Measurements from ENCODE around the gene TEX264.

The TEX264 gene

GRCh38 chr3:51686512-51687215, 15.6 kb downstream of the TEX264 start:
- Histone ChIP-seq H3K4me3 (ENCODE audit: insufficient read length, low read depth) (no peak overlapping the region), H3K9me3 (ENCODE audit: insufficient read depth, low read length) (no peaks in the 10 kb centered on the region), H3K9ac (ENCODE audit: insufficient read length, low read depth) (no peak overlapping the region), H3K27me3 (ENCODE audit: insufficient read depth, insufficient read length) (no peaks in the 10 kb centered on the region), H3K4me1 (ENCODE audit: insufficient read depth, insufficient read length) (peaks cover 40% of the 10 kb centered on the region), H3K36me3 (ENCODE audit: insufficient read depth, insufficient read length, low read length) (peaks cover 42% of the 10 kb centered on the region)
- no peak for DNase-seq (ENCODE audit: low read depth, low spot score)
- TF ChIP-seq ZNF274 (IDR thresholded peaks at IDR 0.05; ENCODE audit: low read depth, low read length) (no peak), YY1 (IDR thresholded peaks at IDR 0.05; ENCODE audit: insufficient read depth, insufficient read length) (no peak), SUZ12 (IDR thresholded peaks at IDR 0.05; ENCODE audit: extremely low read depth, insufficient read depth, insufficient read length) (no peak)

GRCh38 chr3:51687431-51688205, 16.6 kb downstream of the TEX264 start:
- H3K36me3 ChIP-seq (ENCODE audit: insufficient read depth, insufficient read length, low read length), result peaks cover 42% of the 10 kb centered on the region

GRCh38 chr3:51688206-51688600, 17.2 kb downstream of the TEX264 start:
- Histone ChIP-seq H3K9ac (ENCODE audit: insufficient read length, low read depth) (no peak overlapping the region), H3K36me3 (ENCODE audit: insufficient read depth, insufficient read length, low read length) (peaks cover 42% of the 10 kb centered on the region)
- TF ChIP-seq SUZ12 (IDR thresholded peaks at IDR 0.05; ENCODE audit: extremely low read depth, insufficient read depth, insufficient read length) (no peak), ZNF274 (IDR thresholded peaks at IDR 0.05; ENCODE audit: low read depth, low read length) (no peak)

More at GRCh38 chr3:51687431-51688205, 16.6 kb downstream of the TEX264 start:
- TF ChIP-seq SUZ12 (IDR thresholded peaks at IDR 0.05; ENCODE audit: extremely low read depth, insufficient read depth, insufficient read length), result no peak
- no peak for TF ChIP-seq YY1 (IDR thresholded peaks at IDR 0.05; ENCODE audit: insufficient read depth, insufficient read length)
- no peak for TF ChIP-seq ZNF274 (IDR thresholded peaks at IDR 0.05; ENCODE audit: low read depth, low read length)
- Histone ChIP-seq H3K4me3 (ENCODE audit: insufficient read length, low read depth) (no peak overlapping the region), H3K9me3 (ENCODE audit: insufficient read depth, low read length) (no peaks in the 10 kb centered on the region), H3K9ac (ENCODE audit: insufficient read length, low read depth) (no peak overlapping the region), H3K27me3 (ENCODE audit: insufficient read depth, insufficient read length) (no peaks in the 10 kb centered on the region), H3K4me1 (ENCODE audit: insufficient read depth, insufficient read length) (peaks cover 45% of the 10 kb centered on the region)
- DNase-seq (ENCODE audit: low read depth, low spot score), result no peak

GRCh38 chr3:51691021-51691420, 20.0 kb downstream of the TEX264 start:
- peaks cover 47% of the 10 kb centered on the region for H3K4me1 ChIP-seq (ENCODE audit: insufficient read depth, insufficient read length)
- H3K4me3 ChIP-seq (ENCODE audit: insufficient read length, low read depth), result no peak overlapping the region
- DNase-seq (ENCODE audit: low read depth, low spot score), result no peak
- H3K27me3 ChIP-seq (ENCODE audit: insufficient read depth, insufficient read length), result no peaks in the 10 kb centered on the region
- H3K9me3 ChIP-seq (ENCODE audit: insufficient read depth, low read length), result no peaks in the 10 kb centered on the region
- H3K36me3 ChIP-seq (ENCODE audit: insufficient read depth, insufficient read length, low read length), result peaks cover 22% of the 10 kb centered on the region
- no peak overlapping the region for H3K9ac ChIP-seq (ENCODE audit: insufficient read length, low read depth)
- TF ChIP-seq YY1 (IDR thresholded peaks at IDR 0.05; ENCODE audit: insufficient read depth, insufficient read length), result no peak
- no peak for TF ChIP-seq SUZ12 (IDR thresholded peaks at IDR 0.05; ENCODE audit: extremely low read depth, insufficient read depth, insufficient read length)
- TF ChIP-seq ZNF274 (IDR thresholded peaks at IDR 0.05; ENCODE audit: low read depth, low read length), result no peak

More at GRCh38 chr3:51688206-51688600, 17.2 kb downstream of the TEX264 start:
- H3K27me3 ChIP-seq (ENCODE audit: insufficient read depth, insufficient read length), result no peaks in the 10 kb centered on the region
- no peaks in the 10 kb centered on the region for H3K9me3 ChIP-seq (ENCODE audit: insufficient read depth, low read length)
- no peak for DNase-seq (ENCODE audit: low read depth, low spot score)
- no peak overlapping the region for H3K4me3 ChIP-seq (ENCODE audit: insufficient read length, low read depth)
- peaks cover 48% of the 10 kb centered on the region for H3K4me1 ChIP-seq (ENCODE audit: insufficient read depth, insufficient read length)

- no peak overlapping the region for H3K9ac ChIP-seq (ENCODE audit: insufficient read length, low read depth)
- H3K4me1 ChIP-seq (ENCODE audit: insufficient read depth, insufficient read length), result peaks cover 38% of the 10 kb centered on the region
- no peaks in the 10 kb centered on the region for H3K27me3 ChIP-seq (ENCODE audit: insufficient read depth, insufficient read length)
- TF ChIP-seq SUZ12 (IDR thresholded peaks at IDR 0.05; ENCODE audit: extremely low read depth, insufficient read depth, insufficient read length) (no peak), ZNF274 (IDR thresholded peaks at IDR 0.05; ENCODE audit: low read depth, low read length) (no peak), YY1 (IDR thresholded peaks at IDR 0.05; ENCODE audit: insufficient read depth, insufficient read length) (no peak)
- H3K9me3 ChIP-seq (ENCODE audit: insufficient read depth, low read length), result no peaks in the 10 kb centered on the region
- H3K36me3 ChIP-seq (ENCODE audit: insufficient read depth, insufficient read length, low read length), result peaks cover 23% of the 10 kb centered on the region
- no peak for DNase-seq (ENCODE audit: low read depth, low spot score)
- no peak overlapping the region for H3K4me3 ChIP-seq (ENCODE audit: insufficient read length, low read depth)
Observed at GRCh38 chr3:51691949-51692348, 20.9 kb downstream of the TEX264 start.

GRCh38 chr3:51692980-51693395, 21.9 kb downstream of the TEX264 start:
- H3K27me3 ChIP-seq (ENCODE audit: insufficient read depth, insufficient read length), result no peaks in the 10 kb centered on the region
- TF ChIP-seq SUZ12 (IDR thresholded peaks at IDR 0.05; ENCODE audit: extremely low read depth, insufficient read depth, insufficient read length) (no peak), YY1 (IDR thresholded peaks at IDR 0.05; ENCODE audit: insufficient read depth, insufficient read length) (no peak), ZNF274 (IDR thresholded peaks at IDR 0.05; ENCODE audit: low read depth, low read length) (no peak)
- DNase-seq (ENCODE audit: low read depth, low spot score), result no peak
- peaks cover 29% of the 10 kb centered on the region for H3K4me1 ChIP-seq (ENCODE audit: insufficient read depth, insufficient read length)
- H3K9me3 ChIP-seq (ENCODE audit: insufficient read depth, low read length), result no peaks in the 10 kb centered on the region
- H3K36me3 ChIP-seq (ENCODE audit: insufficient read depth, insufficient read length, low read length), result peaks cover 24% of the 10 kb centered on the region
- H3K9ac ChIP-seq (ENCODE audit: insufficient read length, low read depth), result no peak overlapping the region
- no peak overlapping the region for H3K4me3 ChIP-seq (ENCODE audit: insufficient read length, low read depth)

GRCh38 chr3:51696954-51697353, 25.9 kb downstream of the TEX264 start:
- H3K36me3 ChIP-seq (ENCODE audit: insufficient read depth, insufficient read length, low read length), result peaks cover 14% of the 10 kb centered on the region
- no peak overlapping the region for H3K9ac ChIP-seq (ENCODE audit: insufficient read length, low read depth)
- H3K27me3 ChIP-seq (ENCODE audit: insufficient read depth, insufficient read length), result no peaks in the 10 kb centered on the region
- H3K4me3 ChIP-seq (ENCODE audit: insufficient read length, low read depth), result no peak overlapping the region
- peaks cover 10% of the 10 kb centered on the region for H3K4me1 ChIP-seq (ENCODE audit: insufficient read depth, insufficient read length)
- no peaks in the 10 kb centered on the region for H3K9me3 ChIP-seq (ENCODE audit: insufficient read depth, low read length)
- TF ChIP-seq SUZ12 (IDR thresholded peaks at IDR 0.05; ENCODE audit: extremely low read depth, insufficient read depth, insufficient read length) (no peak), ZNF274 (IDR thresholded peaks at IDR 0.05; ENCODE audit: low read depth, low read length) (no peak), YY1 (IDR thresholded peaks at IDR 0.05; ENCODE audit: insufficient read depth, insufficient read length) (no peak)
- no peak for DNase-seq (ENCODE audit: low read depth, low spot score)
